ENCODE measurements around the gene GRIN1. TPM values are rescaled to one million over a fixed set of nuclear protein-coding genes. Genes with fewer than 3 reads are reported as not detected.

The GRIN1 gene
- total and polyA plus RNA-seq, 2 of the 8 experiments (the other 6 are each of a cell fraction or from before 2014, with no cell fraction given) = 0.48 to 2.1 TPM

DNA sequence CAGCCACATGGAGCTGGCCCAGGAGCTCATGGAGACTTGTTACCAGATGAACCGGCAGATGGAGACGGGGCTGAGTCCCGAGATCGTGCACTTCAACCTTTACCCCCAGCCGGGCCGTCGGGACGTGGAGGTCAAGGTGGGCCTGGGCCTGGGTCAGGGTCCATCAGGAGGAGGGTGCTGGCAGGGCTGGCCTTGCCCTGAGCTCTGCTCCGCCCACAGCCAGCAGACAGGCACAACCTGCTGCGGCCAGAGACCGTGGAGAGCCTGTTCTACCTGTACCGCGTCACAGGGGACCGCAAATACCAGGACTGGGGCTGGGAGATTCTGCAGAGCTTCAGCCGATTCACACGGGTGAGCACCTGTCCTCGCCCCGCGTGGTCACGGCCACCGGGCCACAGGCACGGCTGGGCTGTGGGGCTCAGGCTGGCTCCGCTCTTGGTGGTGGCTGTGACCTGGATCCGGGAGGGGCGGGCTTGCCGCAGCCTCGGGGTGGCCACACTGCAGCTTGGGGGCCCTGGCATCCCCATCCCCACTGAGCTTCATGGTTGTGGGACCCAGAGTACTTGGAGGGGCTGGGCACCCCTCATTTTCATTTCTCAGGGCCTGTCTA, 31.5 kb upstream of the GRIN1 start:
- Histone ChIP-seq H3K27me3 (replicated peaks in 1 of 4; ENCODE audit: control insufficient read depth in 3 of 4, extremely low read depth in 1 of 4, insufficient read depth in 3 of 4, low read length in 3 of 4) (no peaks in the 10 kb centered on the region), H2BK15ac (ENCODE audit: low read length) (no peak overlapping the region), H3K36me3 (ENCODE audit: control insufficient read depth in 2 of 4, insufficient read depth in 4 of 4, low read length in 3 of 4) (peaks cover 12 to 20% (median 17%) of the 10 kb centered on the region in 4 experiments; a peak in 7 of 8 replicates), H3K56ac (replicated peaks; ENCODE audit: insufficient read length, low read depth, low read length) (no peak overlapping the region), H4K91ac (replicated peaks; ENCODE audit: insufficient read length, low read length) (no peak overlapping the region), H3K9me3 (ENCODE audit: insufficient read depth in 2 of 2, low read depth in 1 of 2, low read length in 1 of 2) (peaks cover 11 to 12% of the 10 kb centered on the region in 2 experiments), H4K20me1 (replicated peaks in 1 of 2; ENCODE audit: control insufficient read depth in 1 of 2, insufficient read depth in 2 of 2, low read length in 2 of 2) (no peaks in the 10 kb centered on the region), H3K9ac (replicated peaks in 1 of 4; ENCODE audit: extremely low read depth in 1 of 4, low read depth in 3 of 4, low read length in 3 of 4) (no peak overlapping the region), H2BK5ac (ENCODE audit: low read depth, low read length) (no peak overlapping the region), H3K4me1 (replicated peaks in 1 of 4; ENCODE audit: control insufficient read depth in 3 of 4, insufficient read depth in 4 of 4, low read length in 3 of 4) (no peaks in the 10 kb centered on the region), H3K18ac (ENCODE audit: extremely low read depth, low read length) (no peak overlapping the region), H3K4me3 (ENCODE audit: extremely low read depth in 1 of 4, insufficient read depth in 2 of 4, low read depth in 3 of 4, low read length in 4 of 4) (no peak overlapping the region), H3K23ac (ENCODE audit: insufficient read length) (no peak overlapping the region), H2BK12ac (ENCODE audit: low read depth, low read length) (no peak overlapping the region), H2AFZ (ENCODE audit: low read length) (no peak overlapping the region), H3K27ac (ENCODE audit: low read depth, low read length) (no peak overlapping the region), H2AK5ac (ENCODE audit: low read depth, low read length) (no peak overlapping the region), H3K79me1 (ENCODE audit: low read depth, low read length) (peaks cover 2% of the 10 kb centered on the region), H2BK20ac (ENCODE audit: low read length) (no peak overlapping the region), H3K23me2 (ENCODE audit: low read depth, low read length) (no peaks in the 10 kb centered on the region), H3K4me2 (ENCODE audit: insufficient read depth in 1 of 2, low read depth in 2 of 2, low read length in 2 of 2) (no peak overlapping the region), H2BK120ac (replicated peaks; ENCODE audit: low read depth, low read length) (no peak overlapping the region), H4K5ac (ENCODE audit: insufficient read length, low read depth, low read length) (no peak overlapping the region), H3K14ac (ENCODE audit: insufficient read length) (no peak overlapping the region), H3K4ac (replicated peaks; ENCODE audit: insufficient read length, low read depth, low read length) (no peak overlapping the region), H4K8ac (ENCODE audit: extremely low read depth, insufficient read depth, low read length) (no peak overlapping the region; the same call in 1 of the 2 replicates), H3K79me2 (ENCODE audit: control insufficient read depth in 1 of 2, insufficient read depth in 2 of 2, low read length in 2 of 2) (no peaks in the 10 kb centered on the region)
- POLR2A ChIA-PET (ENCODE audit: partially characterized antibody) = interaction anchor here (0.7 kb wide), 1 partner anchor 27 kb away, joined by 3 read pairs; no protein-coding TSS in a partner anchor
- WGBS, 2 experiments (ENCODE audit: extremely low coverage in 1 of 2, insufficient coverage in 1 of 2, insufficient read length in 1 of 2, insufficient replicate concordance in 2 of 2, low coverage in 1 of 2, low lambda C conversion rate in 2 of 2, missing lambda C conversion rate in 1 of 2) = 95% methylated on average over 23 of the region's 27 CpGs; no CpG with 5 or more reads in 1 of the 2 experiments
- CTCF ChIA-PET (ENCODE audit: partially characterized antibody) = interaction anchor here (1.0 to 2.7 kb wide), 9 partner anchors 11 to 762 kb away, joined by 3 to 9 read pairs (median 4); no protein-coding TSS in a partner anchor
- DNase-seq (ENCODE audit: low read depth in 1 of 2, low spot score in 2 of 2) (no peak), FAIRE-seq (no peak)
- TF ChIP-seq HDAC6 (IDR thresholded peaks at IDR 0.05; ENCODE audit: low read depth, low read length) (no peak), SRF (IDR thresholded peaks at IDR 0.05; ENCODE audit: low read depth, low read length) (no peak)

Measured in H1 (cell line).